ENCODE data around the gene SLC12A9. TPM values are rescaled to one million over a fixed set of nuclear protein-coding genes. Genes with fewer than 3 reads are reported as not detected.
"Not testable (repeated sequence)": the region's sequence is repeated elsewhere in the genome, so short reads cannot be mapped to it uniquely, and the experiment has no call there.

SLC12A9 gene
- total and polyA plus RNA-seq, 2 of the 4 experiments (the other 2 are of a cell fraction), result 4.5 to 16.2 TPM

- Histone ChIP-seq H3K79me1 (ENCODE audit: low read depth in 1 of 2, low read length in 2 of 2) (peaks cover 3 to 13% of the 10 kb centered on the region in 2 experiments; a peak in 3 of 4 replicates), H3K36me3 (ENCODE audit: control insufficient read depth, insufficient read depth, low read length) (peaks cover 75% of the 10 kb centered on the region)
- H2BK5ac ChIP-seq (ENCODE audit: low read depth, low read length, poor library complexity, severe bottlenecking); DNase-seq; H3K4ac ChIP-seq (ENCODE audit: low read depth, low read length); H3K23ac ChIP-seq (ENCODE audit: low read depth, low read length); H4K20me1 ChIP-seq (ENCODE audit: insufficient read depth, low read length); H3K4me2 ChIP-seq (ENCODE audit: low read depth, low read length); H3K4me3 ChIP-seq (ENCODE audit: insufficient read depth, low read depth, low read length); H2BK15ac ChIP-seq (ENCODE audit: low read depth, low read length); H4K5ac ChIP-seq (ENCODE audit: low read depth, low read length); H2AFZ ChIP-seq (replicated peaks; ENCODE audit: low read length, poor library complexity); H3K56ac ChIP-seq (ENCODE audit: extremely low read depth, insufficient read depth, low read length); H2AK5ac ChIP-seq (ENCODE audit: low read depth, low read length); intact Hi-C loops (cut with micrococcal nuclease); H3K9me3 ChIP-seq (ENCODE audit: control insufficient read depth, insufficient read depth, low read length); H3K27ac ChIP-seq (ENCODE audit: insufficient read depth, low read length); H3K18ac ChIP-seq (ENCODE audit: low read depth, low read length); BruUV-seq (replicated peaks); ATAC-seq (ENCODE audit: low read depth); dilution Hi-C loops (cut with HindIII; ENCODE audit: low sequenced_read_pairs, unreplicated experiment); H3K9ac ChIP-seq (ENCODE audit: low read depth, low read length); H3K14ac ChIP-seq (replicated peaks; ENCODE audit: low read depth, low read length); H4K91ac ChIP-seq (ENCODE audit: insufficient read depth, low read depth, low read length); POLR2A ChIA-PET (ENCODE audit: unreplicated experiment); H4K8ac ChIP-seq (ENCODE audit: low read depth in 2 of 2, low read length in 2 of 2); H2BK20ac ChIP-seq (ENCODE audit: low read depth, low read length); H3K4me1 ChIP-seq (ENCODE audit: control insufficient read depth, insufficient read depth, low read length); H2AK9ac ChIP-seq (replicated peaks; ENCODE audit: low read depth, low read length, poor library complexity); H3K9me1 ChIP-seq (ENCODE audit: insufficient read depth, low read length); in situ Hi-C loops (cut with MboI; ENCODE audit: low sequenced_read_pairs); H3K27me3 ChIP-seq (ENCODE audit: control insufficient read depth, insufficient read depth, low read length); H2BK120ac ChIP-seq (ENCODE audit: low read depth, low read length): not testable (repeated sequence)
- WGBS, 2 experiments (ENCODE audit: extremely low coverage in 2 of 2, insufficient read length in 1 of 2), result 98% methylated on average over 7 of the region's 16 CpGs; no CpG with 5 or more reads in 1 of the 2 experiments
- CTCF ChIA-PET, result interaction anchor here (0.7 kb wide), 1 partner anchor 16 kb away, joined by 7 read pairs; no protein-coding TSS in a partner anchor
Measured at GRCh38 chr7:100816515-100816914, 36.0 kb upstream of the SLC12A9 start.

All from IMR-90 (cell line).